Endothelial cell of umbilical vein (primary cell): ENCODE measurements around the gene NTN4.

Experiments used
- CTCF ChIP-seq, 2 donors: IDR thresholded peaks; 1 replicate in 1 of 2; 2 replicates in 1 of 2; pipeline ENCODE4 v1.5.1; 2011; ENCODE audit warnings: low read length in 2 of 2, mild to moderate bottlenecking in 2 of 2, moderate library complexity in 2 of 2, control low read depth in 1 of 2, inconsistent platforms in 1 of 2, low read depth in 1 of 2; ENCODE audit not compliant: insufficient read depth in 1 of 2; ENCODE audit errors: extremely low read depth in 1 of 2
- EZH2 ChIP-seq: IDR thresholded peaks from 2 replicates; pipeline ENCODE4 v1.6.1; 2012; ENCODE audit warnings: borderline replicate concordance, low read depth, mild to moderate bottlenecking, moderate library complexity, low read length, inconsistent platforms; ENCODE audit not compliant: severe bottlenecking
- MAX ChIP-seq: IDR thresholded peaks from 2 replicates; pipeline ENCODE4 v1.6.1; 2011; ENCODE audit not compliant: insufficient read depth, insufficient read length
- POLR2A ChIP-seq: IDR thresholded peaks from 2 replicates; pipeline ENCODE4 v1.6.1; 2012; ENCODE audit warnings: low read depth, mild to moderate bottlenecking, control low read depth, low read length
- POLR2AphosphoS5 ChIP-seq: IDR thresholded peaks from 2 replicates; pipeline ENCODE4 v1.6.1; 2012; ENCODE audit warnings: low read depth, mild to moderate bottlenecking, control low read depth, low read length, moderate library complexity; ENCODE audit not compliant: insufficient read depth

DNA sequence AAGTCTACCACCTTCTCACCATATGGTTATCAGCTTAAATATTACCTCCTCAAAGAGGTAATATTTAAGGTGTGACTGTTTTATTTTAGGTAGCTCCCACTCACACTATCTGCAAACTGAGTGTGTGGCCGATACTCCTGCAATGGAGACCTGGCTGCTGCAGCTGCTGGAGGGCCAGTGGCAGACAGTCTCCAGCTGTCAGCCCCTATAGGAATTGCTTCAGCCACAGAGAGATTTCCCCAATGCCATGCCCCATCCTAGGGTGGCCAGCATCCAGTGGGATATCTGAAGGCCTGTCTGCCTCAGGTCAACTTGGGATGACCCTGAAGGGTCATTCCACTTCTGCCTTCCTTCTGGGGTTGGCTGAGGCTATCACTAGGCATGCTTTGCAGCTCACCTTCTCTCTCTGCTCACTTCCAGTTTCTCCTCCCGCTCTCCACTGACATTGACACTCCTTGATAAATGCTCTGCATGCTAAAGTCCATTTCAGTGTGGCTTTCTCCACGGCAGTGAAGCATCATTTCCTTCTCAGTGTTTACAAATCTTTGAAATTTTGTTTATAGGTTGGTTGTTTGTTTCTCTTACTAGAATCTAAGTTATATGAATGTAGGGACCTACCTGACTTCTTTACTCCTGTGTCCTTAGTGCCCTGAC lies 149.1 kb downstream of the NTN4 start:
- TF ChIP-seq POLR2A: no peak
- TF ChIP-seq CTCF (IDR thresholded peaks at IDR 0.05; ENCODE audit: extremely low read depth in 1 of 2, insufficient read depth in 1 of 2, low read depth in 1 of 2, low read length in 2 of 2): no peak
- no peak for TF ChIP-seq MAX
- TF ChIP-seq EZH2: no peak
- no peak for TF ChIP-seq POLR2AphosphoS5
